ENCODE measurements around the gene ANLN. TPM values are rescaled to one million over a fixed set of nuclear protein-coding genes. Genes with fewer than 3 reads are reported as not detected.

ANLN gene
- total and polyA plus RNA-seq, 2 experiments from 2014 or later, result 26.9 to 66.7 TPM

DNA sequence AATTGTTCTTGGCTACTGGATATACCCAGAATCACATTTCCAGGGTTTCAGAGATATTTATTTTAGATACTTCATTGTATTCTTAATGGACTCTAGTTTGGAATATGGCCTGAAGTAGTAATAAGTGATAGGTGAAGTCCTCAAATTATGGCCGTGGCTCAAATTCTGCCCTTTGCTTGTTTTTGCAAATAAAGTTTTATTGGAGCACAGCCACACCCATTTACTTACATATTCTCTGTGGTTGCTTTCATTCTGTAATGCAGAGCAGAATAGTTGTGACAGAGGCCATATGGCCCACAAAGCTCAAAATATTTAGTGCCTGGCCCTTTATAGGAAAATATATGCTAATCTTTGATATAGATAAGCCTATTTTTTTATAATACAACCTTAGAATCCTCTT, 19.5 kb downstream of the ANLN start:
- H3K27ac ChIP-seq (ENCODE audit: low read depth), result no peak overlapping the region
- H3K36me3 Mint-ChIP-seq (ENCODE audit: low read depth), result peaks cover 16% of the 10 kb centered on the region
- TF ChIP-seq CREB1 (CRISPR knock-in tag; IDR thresholded peaks at IDR 0.05; ENCODE audit: low read depth), result no peak
- TF ChIP-seq, protein P1, sequence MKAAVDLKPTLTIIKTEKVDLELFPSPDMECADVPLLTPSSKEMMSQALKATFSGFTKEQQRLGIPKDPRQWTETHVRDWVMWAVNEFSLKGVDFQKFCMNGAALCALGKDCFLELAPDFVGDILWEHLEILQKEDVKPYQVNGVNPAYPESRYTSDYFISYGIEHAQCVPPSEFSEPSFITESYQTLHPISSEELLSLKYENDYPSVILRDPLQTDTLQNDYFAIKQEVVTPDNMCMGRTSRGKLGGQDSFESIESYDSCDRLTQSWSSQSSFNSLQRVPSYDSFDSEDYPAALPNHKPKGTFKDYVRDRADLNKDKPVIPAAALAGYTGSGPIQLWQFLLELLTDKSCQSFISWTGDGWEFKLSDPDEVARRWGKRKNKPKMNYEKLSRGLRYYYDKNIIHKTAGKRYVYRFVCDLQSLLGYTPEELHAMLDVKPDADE (IDR thresholded peaks at IDR 0.05), result no peak
- TF ChIP-seq EZH2phosphoT487 (IDR thresholded peaks at IDR 0.05; ENCODE audit: unreplicated experiment), result no peak
- TF ChIP-seq ZNF114 (CRISPR knock-in tag; IDR thresholded peaks at IDR 0.05), result no peak
- TF ChIP-seq STAT1 (IDR thresholded peaks at IDR 0.05; ENCODE audit: unreplicated experiment), result no peak
- TF ChIP-seq, protein P2, sequence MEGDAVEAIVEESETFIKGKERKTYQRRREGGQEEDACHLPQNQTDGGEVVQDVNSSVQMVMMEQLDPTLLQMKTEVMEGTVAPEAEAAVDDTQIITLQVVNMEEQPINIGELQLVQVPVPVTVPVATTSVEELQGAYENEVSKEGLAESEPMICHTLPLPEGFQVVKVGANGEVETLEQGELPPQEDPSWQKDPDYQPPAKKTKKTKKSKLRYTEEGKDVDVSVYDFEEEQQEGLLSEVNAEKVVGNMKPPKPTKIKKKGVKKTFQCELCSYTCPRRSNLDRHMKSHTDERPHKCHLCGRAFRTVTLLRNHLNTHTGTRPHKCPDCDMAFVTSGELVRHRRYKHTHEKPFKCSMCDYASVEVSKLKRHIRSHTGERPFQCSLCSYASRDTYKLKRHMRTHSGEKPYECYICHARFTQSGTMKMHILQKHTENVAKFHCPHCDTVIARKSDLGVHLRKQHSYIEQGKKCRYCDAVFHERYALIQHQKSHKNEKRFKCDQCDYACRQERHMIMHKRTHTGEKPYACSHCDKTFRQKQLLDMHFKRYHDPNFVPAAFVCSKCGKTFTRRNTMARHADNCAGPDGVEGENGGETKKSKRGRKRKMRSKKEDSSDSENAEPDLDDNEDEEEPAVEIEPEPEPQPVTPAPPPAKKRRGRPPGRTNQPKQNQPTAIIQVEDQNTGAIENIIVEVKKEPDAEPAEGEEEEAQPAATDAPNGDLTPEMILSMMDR (conservative IDR thresholded peaks at IDR 0.05; ENCODE audit: low read depth in 2 of 2), result no peak
- TF ChIP-seq ZNF331 (CRISPR knock-in tag; IDR thresholded peaks at IDR 0.05; ENCODE audit: low read depth), result no peak
- TF ChIP-seq, protein P3, sequence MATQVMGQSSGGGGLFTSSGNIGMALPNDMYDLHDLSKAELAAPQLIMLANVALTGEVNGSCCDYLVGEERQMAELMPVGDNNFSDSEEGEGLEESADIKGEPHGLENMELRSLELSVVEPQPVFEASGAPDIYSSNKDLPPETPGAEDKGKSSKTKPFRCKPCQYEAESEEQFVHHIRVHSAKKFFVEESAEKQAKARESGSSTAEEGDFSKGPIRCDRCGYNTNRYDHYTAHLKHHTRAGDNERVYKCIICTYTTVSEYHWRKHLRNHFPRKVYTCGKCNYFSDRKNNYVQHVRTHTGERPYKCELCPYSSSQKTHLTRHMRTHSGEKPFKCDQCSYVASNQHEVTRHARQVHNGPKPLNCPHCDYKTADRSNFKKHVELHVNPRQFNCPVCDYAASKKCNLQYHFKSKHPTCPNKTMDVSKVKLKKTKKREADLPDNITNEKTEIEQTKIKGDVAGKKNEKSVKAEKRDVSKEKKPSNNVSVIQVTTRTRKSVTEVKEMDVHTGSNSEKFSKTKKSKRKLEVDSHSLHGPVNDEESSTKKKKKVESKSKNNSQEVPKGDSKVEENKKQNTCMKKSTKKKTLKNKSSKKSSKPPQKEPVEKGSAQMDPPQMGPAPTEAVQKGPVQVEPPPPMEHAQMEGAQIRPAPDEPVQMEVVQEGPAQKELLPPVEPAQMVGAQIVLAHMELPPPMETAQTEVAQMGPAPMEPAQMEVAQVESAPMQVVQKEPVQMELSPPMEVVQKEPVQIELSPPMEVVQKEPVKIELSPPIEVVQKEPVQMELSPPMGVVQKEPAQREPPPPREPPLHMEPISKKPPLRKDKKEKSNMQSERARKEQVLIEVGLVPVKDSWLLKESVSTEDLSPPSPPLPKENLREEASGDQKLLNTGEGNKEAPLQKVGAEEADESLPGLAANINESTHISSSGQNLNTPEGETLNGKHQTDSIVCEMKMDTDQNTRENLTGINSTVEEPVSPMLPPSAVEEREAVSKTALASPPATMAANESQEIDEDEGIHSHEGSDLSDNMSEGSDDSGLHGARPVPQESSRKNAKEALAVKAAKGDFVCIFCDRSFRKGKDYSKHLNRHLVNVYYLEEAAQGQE (IDR thresholded peaks at IDR 0.05; ENCODE audit: unreplicated experiment), result no peak
- TF ChIP-seq, protein P4, sequence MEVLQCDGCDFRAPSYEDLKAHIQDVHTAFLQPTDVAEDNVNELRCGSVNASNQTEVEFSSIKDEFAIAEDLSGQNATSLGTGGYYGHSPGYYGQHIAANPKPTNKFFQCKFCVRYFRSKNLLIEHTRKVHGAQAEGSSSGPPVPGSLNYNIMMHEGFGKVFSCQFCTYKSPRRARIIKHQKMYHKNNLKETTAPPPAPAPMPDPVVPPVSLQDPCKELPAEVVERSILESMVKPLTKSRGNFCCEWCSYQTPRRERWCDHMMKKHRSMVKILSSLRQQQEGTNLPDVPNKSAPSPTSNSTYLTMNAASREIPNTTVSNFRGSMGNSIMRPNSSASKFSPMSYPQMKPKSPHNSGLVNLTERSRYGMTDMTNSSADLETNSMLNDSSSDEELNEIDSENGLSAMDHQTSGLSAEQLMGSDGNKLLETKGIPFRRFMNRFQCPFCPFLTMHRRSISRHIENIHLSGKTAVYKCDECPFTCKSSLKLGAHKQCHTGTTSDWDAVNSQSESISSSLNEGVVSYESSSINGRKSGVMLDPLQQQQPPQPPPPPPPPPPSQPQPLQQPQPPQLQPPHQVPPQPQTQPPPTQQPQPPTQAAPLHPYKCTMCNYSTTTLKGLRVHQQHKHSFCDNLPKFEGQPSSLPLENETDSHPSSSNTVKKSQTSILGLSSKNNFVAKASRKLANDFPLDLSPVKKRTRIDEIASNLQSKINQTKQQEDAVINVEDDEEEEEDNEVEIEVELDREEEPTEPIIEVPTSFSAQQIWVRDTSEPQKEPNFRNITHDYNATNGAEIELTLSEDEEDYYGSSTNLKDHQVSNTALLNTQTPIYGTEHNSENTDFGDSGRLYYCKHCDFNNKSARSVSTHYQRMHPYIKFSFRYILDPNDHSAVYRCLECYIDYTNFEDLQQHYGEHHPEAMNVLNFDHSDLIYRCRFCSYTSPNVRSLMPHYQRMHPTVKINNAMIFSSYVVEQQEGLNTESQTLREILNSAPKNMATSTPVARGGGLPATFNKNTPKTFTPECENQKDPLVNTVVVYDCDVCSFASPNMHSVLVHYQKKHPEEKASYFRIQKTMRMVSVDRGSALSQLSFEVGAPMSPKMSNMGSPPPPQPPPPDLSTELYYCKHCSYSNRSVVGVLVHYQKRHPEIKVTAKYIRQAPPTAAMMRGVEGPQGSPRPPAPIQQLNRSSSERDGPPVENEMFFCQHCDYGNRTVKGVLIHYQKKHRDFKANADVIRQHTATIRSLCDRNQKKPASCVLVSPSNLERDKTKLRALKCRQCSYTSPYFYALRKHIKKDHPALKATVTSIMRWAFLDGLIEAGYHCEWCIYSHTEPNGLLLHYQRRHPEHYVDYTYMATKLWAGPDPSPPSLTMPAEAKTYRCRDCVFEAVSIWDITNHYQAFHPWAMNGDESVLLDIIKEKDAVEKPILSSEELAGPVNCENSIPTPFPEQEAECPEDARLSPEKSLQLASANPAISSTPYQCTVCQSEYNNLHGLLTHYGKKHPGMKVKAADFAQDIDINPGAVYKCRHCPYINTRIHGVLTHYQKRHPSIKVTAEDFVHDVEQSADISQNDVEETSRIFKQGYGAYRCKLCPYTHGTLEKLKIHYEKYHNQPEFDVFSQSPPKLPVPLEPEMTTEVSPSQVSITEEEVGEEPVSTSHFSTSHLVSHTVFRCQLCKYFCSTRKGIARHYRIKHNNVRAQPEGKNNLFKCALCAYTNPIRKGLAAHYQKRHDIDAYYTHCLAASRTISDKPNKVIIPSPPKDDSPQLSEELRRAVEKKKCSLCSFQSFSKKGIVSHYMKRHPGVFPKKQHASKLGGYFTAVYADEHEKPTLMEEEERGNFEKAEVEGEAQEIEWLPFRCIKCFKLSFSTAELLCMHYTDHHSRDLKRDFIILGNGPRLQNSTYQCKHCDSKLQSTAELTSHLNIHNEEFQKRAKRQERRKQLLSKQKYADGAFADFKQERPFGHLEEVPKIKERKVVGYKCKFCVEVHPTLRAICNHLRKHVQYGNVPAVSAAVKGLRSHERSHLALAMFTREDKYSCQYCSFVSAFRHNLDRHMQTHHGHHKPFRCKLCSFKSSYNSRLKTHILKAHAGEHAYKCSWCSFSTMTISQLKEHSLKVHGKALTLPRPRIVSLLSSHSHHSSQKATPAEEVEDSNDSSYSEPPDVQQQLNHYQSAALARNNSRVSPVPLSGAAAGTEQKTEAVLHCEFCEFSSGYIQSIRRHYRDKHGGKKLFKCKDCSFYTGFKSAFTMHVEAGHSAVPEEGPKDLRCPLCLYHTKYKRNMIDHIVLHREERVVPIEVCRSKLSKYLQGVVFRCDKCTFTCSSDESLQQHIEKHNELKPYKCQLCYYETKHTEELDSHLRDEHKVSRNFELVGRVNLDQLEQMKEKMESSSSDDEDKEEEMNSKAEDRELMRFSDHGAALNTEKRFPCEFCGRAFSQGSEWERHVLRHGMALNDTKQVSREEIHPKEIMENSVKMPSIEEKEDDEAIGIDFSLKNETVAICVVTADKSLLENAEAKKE (CRISPR knock-in tag; IDR thresholded peaks at IDR 0.05), result no peak
- ATAC-seq (no peak), DNase-seq (ENCODE audit: low spot score) (no peak)
- H3K27me3 Mint-ChIP-seq (ENCODE audit: insufficient read depth, low read depth, poor library complexity), result peaks cover 5% of the 10 kb centered on the region
- no peak overlapping the region for H3K4me3 ChIP-seq
- H3K27me3 ChIP-seq (ENCODE audit: insufficient read depth), result no peaks in the 10 kb centered on the region
- no peak overlapping the region for H3K4me2 ChIP-seq
- H3K27ac Mint-ChIP-seq, result no peak overlapping the region
- H3K4me1 ChIP-seq (ENCODE audit: insufficient read depth), result peaks cover 12% of the 10 kb centered on the region
- peaks cover 36% of the 10 kb centered on the region for H3K36me3 ChIP-seq (ENCODE audit: insufficient read depth)
- no peak overlapping the region for H2AFZ ChIP-seq
- no peaks in the 10 kb centered on the region for H3K9me2 ChIP-seq (ENCODE audit: insufficient read depth)
- H3F3A ChIP-seq (replicated peaks; ENCODE audit: low read depth), result no peaks in the 10 kb centered on the region
- no peaks in the 10 kb centered on the region for H3K79me2 ChIP-seq (replicated peaks; ENCODE audit: insufficient read depth)
- H3K4me1 Mint-ChIP-seq, result peaks cover 14% of the 10 kb centered on the region
- H4K20me1 ChIP-seq (replicated peaks; ENCODE audit: insufficient read depth), result no peaks in the 10 kb centered on the region; the same call in 1 of the 2 replicates
- no peaks in the 10 kb centered on the region for H3K9me3 Mint-ChIP-seq
- no peak overlapping the region for H3K4me3 Mint-ChIP-seq
